ENCODE measurements around the gene PALM.

Gene PALM

GRCh38 chr19:720345-721160 is 11.8 kb downstream of the PALM start:
- TF ChIP-seq POLR2AphosphoS5 (IDR thresholded peaks at IDR 0.05; ENCODE audit: low read depth, low read length), result no peak
- no peak for TF ChIP-seq FOXP2 (optimal IDR thresholded peaks at IDR 0.05; ENCODE audit: borderline replicate concordance, extremely low read depth, extremely low read length, insufficient read depth)
- no peak for TF ChIP-seq SIN3A (IDR thresholded peaks at IDR 0.05; ENCODE audit: borderline replicate concordance, insufficient read depth, low read length)
- TF ChIP-seq REST (IDR thresholded peaks at IDR 0.05; ENCODE audit: insufficient read depth in 1 of 2, low read depth in 2 of 2, low read length in 2 of 2), result no peak
- TF ChIP-seq TAF1 (IDR thresholded peaks at IDR 0.05; ENCODE audit: borderline replicate concordance, insufficient read depth, low read length), result no peak

GRCh38 chr19:722553-723101 is 13.9 kb downstream of the PALM start:
- TF ChIP-seq TAF1 (IDR thresholded peaks at IDR 0.05; ENCODE audit: borderline replicate concordance, insufficient read depth, low read length), result no peak
- TF ChIP-seq REST (IDR thresholded peaks at IDR 0.05; ENCODE audit: insufficient read depth in 1 of 2, low read depth in 2 of 2, low read length in 2 of 2), result no peak
- TF ChIP-seq POLR2AphosphoS5 (IDR thresholded peaks at IDR 0.05; ENCODE audit: low read depth, low read length), result no peak
- TF ChIP-seq SIN3A (IDR thresholded peaks at IDR 0.05; ENCODE audit: borderline replicate concordance, insufficient read depth, low read length), result no peak
- TF ChIP-seq FOXP2 (optimal IDR thresholded peaks at IDR 0.05; ENCODE audit: borderline replicate concordance, extremely low read depth, extremely low read length, insufficient read depth), result no peak

GRCh38 chr19:723247-723646 is 14.5 kb downstream of the PALM start:
- TF ChIP-seq REST (IDR thresholded peaks at IDR 0.05; ENCODE audit: insufficient read depth in 1 of 2, low read depth in 2 of 2, low read length in 2 of 2) (no peak), POLR2AphosphoS5 (IDR thresholded peaks at IDR 0.05; ENCODE audit: low read depth, low read length) (no peak), FOXP2 (optimal IDR thresholded peaks at IDR 0.05; ENCODE audit: borderline replicate concordance, extremely low read depth, extremely low read length, insufficient read depth) (no peak), SIN3A (IDR thresholded peaks at IDR 0.05; ENCODE audit: borderline replicate concordance, insufficient read depth, low read length) (no peak), TAF1 (IDR thresholded peaks at IDR 0.05; ENCODE audit: borderline replicate concordance, insufficient read depth, low read length) (no peak)

- no peak for TF ChIP-seq TAF1 (IDR thresholded peaks at IDR 0.05; ENCODE audit: borderline replicate concordance, insufficient read depth, low read length)
- no peak for TF ChIP-seq SIN3A (IDR thresholded peaks at IDR 0.05; ENCODE audit: borderline replicate concordance, insufficient read depth, low read length)
- TF ChIP-seq POLR2AphosphoS5 (IDR thresholded peaks at IDR 0.05; ENCODE audit: low read depth, low read length), result no peak
- no peak for TF ChIP-seq REST (IDR thresholded peaks at IDR 0.05; ENCODE audit: insufficient read depth in 1 of 2, low read depth in 2 of 2, low read length in 2 of 2)
- no peak for TF ChIP-seq FOXP2 (optimal IDR thresholded peaks at IDR 0.05; ENCODE audit: borderline replicate concordance, extremely low read depth, extremely low read length, insufficient read depth)
Measured at GRCh38 chr19:723714-724113, 15.0 kb downstream of the PALM start.

Measured in PFSK-1 (cell line).